ENCODE results near the gene OR2A2.
A peak's percentile ranks its signal among the peaks of the same experiment; 100 is the strongest.
"Not testable (repeated sequence)": the region's sequence is repeated elsewhere in the genome, so short reads cannot be mapped to it uniquely, and the experiment has no call there.

The OR2A2 gene, protein sequence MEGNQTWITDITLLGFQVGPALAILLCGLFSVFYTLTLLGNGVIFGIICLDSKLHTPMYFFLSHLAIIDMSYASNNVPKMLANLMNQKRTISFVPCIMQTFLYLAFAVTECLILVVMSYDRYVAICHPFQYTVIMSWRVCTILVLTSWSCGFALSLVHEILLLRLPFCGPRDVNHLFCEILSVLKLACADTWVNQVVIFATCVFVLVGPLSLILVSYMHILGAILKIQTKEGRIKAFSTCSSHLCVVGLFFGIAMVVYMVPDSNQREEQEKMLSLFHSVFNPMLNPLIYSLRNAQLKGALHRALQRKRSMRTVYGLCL

GRCh38 chr7:144109283-144109682, at the start of gene OR2A2:
Gene OR2A2, plus strand, starts transcription at chr7:144109583. Its CDS starts 0 bp downstream, at chr7:144109583.
- DNase-seq = no peak

- peak; percentile 39 for DNase-seq
Measured at GRCh38 chr7:144063710-144064109, 45.7 kb upstream of the OR2A2 start.

DNA sequence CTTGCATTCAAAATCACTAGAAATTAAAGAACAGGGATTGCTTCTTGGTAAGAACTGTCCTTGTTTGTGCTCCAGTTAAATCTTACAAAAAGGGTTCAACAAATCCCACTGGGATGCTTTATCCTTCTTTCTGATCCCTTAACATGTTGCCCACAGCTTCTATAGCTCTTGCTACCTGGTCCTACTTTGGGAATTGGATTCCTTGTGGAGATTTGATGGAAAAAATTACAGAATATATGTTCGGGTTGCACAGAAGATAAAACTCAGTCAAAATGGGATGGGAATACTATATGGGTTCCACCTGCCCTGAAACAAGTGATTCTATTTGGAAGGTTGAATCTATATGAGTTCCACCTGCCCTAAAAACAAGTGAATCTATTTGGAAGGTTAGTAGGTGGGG, 39.9 kb upstream of the OR2A2 start, which contains the start of gene OR2A25:
Gene OR2A25, plus strand, starts transcription at position 301 of the 400 bp plus-strand sequence. CDS start 4,409 bp downstream, outside the sequence.
- no peak for DNase-seq

DNA sequence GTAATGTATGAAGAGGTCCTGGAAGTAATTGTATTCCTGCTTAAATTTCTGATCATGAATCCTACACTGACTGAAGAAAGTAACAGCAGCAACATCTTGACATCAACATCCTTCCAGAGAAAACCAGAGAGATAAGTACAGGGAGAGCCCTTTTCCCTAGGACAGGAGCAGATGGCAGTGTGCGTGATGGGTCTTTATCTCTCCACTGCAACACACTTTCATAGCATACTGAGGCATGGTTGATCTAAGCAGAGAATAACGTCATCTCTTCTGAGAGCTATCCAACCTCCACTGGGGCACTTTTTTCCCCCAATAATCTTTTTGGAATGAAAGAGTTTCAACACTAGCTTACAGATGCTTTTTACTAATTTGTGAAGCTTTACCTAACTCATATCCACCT, 39.4 kb upstream of the OR2A2 start:
- no peak for DNase-seq

DNA sequence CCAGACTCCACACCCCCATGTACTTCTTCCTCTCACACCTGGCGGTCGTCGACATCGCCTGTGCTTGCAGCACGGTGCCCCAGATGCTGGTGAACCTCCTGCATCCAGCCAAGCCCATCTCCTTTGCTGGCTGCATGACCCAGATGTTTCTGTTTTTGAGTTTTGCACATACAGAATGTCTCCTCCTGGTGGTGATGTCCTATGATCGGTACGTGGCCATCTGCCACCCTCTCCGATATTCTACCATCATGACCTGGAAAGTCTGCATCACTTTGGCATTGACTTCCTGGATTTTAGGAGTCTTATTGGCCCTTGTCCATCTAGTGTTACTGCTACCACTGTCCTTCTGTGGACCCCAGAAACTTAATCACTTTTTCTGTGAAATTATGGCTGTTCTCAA, 35.0 kb upstream of the OR2A2 start:
- no peak for DNase-seq

- DNase-seq = no peak
Measured at GRCh38 chr7:144085978-144086377, 23.4 kb upstream of the OR2A2 start, which contains the start of gene OR2A12. Gene OR2A12, plus strand, starts transcription at chr7:144086278. Its CDS starts 8,830 bp downstream, at chr7:144095108.

- peak; percentile 5 for DNase-seq
Measured at GRCh38 chr7:144086730-144087129, 22.7 kb upstream of the OR2A2 start.

- DNase-seq = no peak
Measured at GRCh38 chr7:144087230-144087629, 22.2 kb upstream of the OR2A2 start.

GRCh38 chr7:144090667-144091066, 18.7 kb upstream of the OR2A2 start:
- DNase-seq = no peak

GRCh38 chr7:144098776-144099175, 10.6 kb upstream of the OR2A2 start:
- DNase-seq = no peak

GRCh38 chr7:144100607-144101006, 8.8 kb upstream of the OR2A2 start:
- no peak for DNase-seq

DNA sequence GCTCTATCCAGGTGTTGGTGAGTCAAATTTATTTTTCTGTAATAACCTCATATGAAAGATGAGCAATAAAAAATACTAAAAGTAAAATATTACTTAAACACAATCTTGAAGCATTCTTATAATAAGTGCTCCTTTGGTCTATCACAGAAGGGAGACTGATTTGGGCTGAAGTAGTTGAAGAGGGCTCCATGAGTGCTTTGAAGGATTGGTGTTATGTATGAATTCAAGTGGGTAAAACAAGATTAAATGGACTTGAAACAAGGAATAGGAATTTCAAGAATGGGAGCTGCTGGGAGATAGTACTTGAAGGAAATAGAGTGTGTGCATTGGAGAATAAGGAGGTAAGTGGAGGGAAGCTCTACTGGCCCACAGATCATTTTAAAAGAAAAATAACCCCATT, 7.3 kb upstream of the OR2A2 start:
- no peak for DNase-seq

GRCh38 chr7:144105211-144105610, 4.2 kb upstream of the OR2A2 start:
- DNase-seq = no peak

GRCh38 chr7:144110272-144110671, 889 bp downstream of the OR2A2 start:
- DNase-seq = no peak

- DNase-seq = no peak
Measured at GRCh38 chr7:144113651-144114050, 4.3 kb downstream of the OR2A2 start.

DNA sequence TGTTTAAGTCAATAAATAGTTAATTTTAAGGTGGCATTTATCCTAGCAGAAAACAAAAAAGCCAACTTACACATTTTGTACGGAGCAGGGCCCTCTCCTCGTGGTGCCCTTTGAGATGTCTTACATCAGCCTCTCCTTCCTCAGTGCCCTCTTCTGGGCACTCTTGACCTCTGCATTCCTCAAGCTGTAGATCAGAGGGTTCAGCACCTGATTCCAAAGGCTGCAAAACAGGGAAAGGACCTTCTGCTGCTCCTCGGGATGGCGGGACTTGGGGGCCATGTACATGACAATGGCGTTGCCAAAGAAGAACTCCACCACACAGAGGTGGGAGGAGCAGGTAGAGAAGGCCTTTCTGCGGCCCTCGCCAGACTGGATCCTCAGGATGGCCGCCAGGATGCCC, 9.0 kb downstream of the OR2A2 start:
- no peak for DNase-seq

DNA sequence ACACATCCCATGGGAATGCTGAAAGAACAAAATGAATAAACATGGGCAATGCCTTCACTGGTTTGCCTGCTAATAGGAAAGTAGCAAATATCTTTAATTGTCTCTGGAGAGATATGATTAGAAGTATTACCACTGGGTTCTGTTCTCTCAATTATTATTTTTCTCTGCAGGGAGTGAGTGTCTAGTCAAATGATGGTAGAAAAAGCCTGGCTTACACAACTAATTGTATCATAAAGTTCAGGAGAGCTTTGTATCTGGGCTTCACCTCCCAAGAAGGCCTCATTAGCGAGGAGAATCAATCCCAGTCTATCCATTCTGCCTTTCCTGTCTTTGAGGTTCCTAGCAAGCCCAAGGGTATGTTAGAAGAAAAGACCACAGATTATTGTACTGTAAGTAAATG, 13.5 kb downstream of the OR2A2 start, which contains the start of gene OR2A14:
Gene OR2A14, plus strand, starts transcription at position 301 of the 400 bp plus-strand sequence. CDS start 5,937 bp downstream, outside the sequence.
- DNase-seq = no peak

DNA sequence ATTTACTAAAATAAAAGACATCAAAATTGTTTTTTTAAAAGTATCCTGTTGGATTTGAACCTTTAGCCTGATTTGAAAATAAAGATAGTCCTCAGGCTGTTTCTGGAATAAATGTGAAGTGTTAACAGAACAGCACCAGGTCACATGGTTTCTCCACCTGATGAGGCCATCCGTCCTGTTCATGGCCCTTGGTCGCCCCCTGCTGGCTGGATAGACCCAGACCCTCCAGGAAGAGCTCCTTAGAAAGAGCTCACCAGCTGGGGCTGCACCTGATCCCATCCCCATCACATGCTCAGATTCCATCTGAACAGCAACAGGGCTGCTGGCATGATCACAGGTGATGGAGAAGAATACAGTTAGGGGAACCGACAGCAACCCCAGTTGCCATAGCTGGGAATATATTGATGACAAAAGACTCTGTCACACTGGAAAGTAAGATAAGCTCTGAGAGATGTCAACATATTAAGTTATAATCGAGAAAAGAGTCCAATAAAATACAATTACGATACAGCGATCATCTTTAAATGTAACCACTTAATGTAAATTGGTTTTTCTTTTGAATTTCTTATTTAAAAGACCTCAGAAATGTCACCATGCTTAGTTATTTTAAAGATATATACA, 18.4 kb downstream of the OR2A2 start:
- DNase-seq = peak; percentile 83

DNA sequence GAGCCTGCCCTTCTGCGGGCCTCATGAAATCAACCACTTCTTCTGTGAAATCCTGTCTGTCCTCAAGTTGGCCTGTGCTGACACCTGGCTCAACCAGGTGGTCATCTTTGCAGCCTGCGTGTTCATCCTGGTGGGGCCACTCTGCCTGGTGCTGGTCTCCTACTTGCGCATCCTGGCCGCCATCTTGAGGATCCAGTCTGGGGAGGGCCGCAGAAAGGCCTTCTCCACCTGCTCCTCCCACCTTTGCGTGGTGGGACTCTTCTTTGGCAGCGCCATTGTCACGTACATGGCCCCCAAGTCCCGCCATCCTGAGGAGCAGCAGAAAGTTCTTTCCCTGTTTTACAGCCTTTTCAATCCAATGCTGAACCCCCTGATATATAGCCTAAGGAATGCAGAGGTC, 20.2 kb downstream of the OR2A2 start:
- DNase-seq = not testable (repeated sequence)

DNA sequence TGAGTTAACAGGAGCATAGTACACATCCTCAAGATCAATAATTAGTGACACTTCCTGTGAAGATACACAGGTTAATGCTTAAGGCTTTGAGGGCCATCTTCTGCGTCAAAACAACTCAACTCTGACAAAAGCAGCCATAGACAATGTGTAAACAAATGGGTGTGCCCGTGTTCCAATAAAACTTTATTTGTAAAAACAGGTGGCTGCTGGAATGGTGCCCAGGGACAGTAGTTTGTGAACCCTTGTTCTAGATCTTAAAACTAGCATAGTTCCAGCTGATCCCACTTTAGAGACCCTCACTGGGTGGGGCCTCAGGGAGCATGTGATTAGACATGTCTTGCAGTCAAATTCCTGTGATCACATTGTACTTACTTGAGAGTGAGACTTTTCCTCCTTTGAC, 21.3 kb downstream of the OR2A2 start:
- DNase-seq = no peak

DNA sequence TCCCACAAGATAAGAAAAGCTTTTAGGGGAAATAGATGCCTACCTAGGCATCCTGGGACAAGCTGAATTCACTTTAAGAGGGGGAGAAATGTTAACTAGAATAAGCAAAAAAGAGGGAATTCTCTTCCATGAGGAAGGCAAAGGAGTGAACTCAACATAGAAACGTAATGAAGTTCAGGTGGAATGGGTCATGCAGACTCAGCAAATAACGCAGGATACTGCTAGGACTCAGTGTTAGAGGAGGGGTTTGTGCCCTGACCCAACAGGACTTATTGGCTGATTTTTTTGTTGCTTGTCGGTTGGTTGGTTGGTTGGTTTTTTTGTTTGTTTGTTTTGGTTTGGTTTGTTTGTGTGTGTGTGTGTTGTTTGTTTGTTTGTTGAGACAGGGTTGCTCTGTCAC, 22.9 kb downstream of the OR2A2 start:
- no peak for DNase-seq

GRCh38 chr7:144133307-144133706, 23.9 kb downstream of the OR2A2 start:
- no peak for DNase-seq

GRCh38 chr7:144134116-144134515, 24.7 kb downstream of the OR2A2 start:
- no peak for DNase-seq

DNA sequence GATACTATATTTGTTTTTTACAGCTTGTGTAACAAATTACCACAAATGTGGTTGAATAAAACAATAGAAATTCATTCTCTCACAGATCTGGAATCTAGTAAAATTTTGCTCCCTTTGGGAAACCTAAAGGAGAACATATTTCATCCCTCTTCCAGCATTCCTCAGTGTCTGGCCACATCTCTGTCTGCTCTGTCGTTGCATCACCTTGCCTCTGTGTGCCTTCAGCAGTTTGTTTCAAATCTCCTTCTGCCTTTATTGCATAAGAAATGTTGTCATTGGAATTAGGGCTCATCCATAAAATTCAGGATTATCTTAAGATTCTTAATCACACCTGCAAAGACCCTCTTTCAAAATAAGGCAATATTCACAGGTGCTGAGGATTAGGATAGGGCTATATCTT, 28.1 kb downstream of the OR2A2 start:
- no peak for DNase-seq
